CD14-positive monocyte (primary cell): ENCODE data around the gene NR4A1. TPM values are rescaled to one million over a fixed set of nuclear protein-coding genes. Genes with fewer than 3 reads are reported as not detected.

Source experiments
- DNase-seq, 3 donors: peaks; one replicate each; pipeline ENCODE4 v3.0.0-alpha.2; 2011 to 2022
- H2AFZ ChIP-seq: 2 replicates; pipeline ENCODE4 v1.6.0; 2012; ENCODE audit warnings: mild to moderate bottlenecking, low read depth, low read length, inconsistent platforms; ENCODE audit not compliant: insufficient read depth, poor library complexity, severe bottlenecking
- H3K27ac ChIP-seq, 2 donors: 1 replicate in 1 of 2; 2 replicates in 1 of 2; pipeline ENCODE4 v1.5.1; 2012 to 2013; ENCODE audit warnings: low read length in 2 of 2, control low read depth in 1 of 2, inconsistent platforms in 1 of 2, low read depth in 1 of 2, mild to moderate bottlenecking in 1 of 2
- H3K27me3 ChIP-seq, 2 donors: one replicate each; pipeline versions ENCODE4 v1.6.0 to v1.6.1; 2011 to 2013; ENCODE audit warnings: low read length in 2 of 2; ENCODE audit not compliant: control insufficient read depth in 2 of 2, insufficient read depth in 2 of 2
- H3K36me3 ChIP-seq, 2 donors: replicated peaks in 1 of 2; 1 replicate in 1 of 2; 2 replicates in 1 of 2; pipeline versions ENCODE4 v1.5.1 to v1.6.1; 2012 to 2013; ENCODE audit warnings: low read length in 2 of 2, control low read depth in 1 of 2, inconsistent platforms in 1 of 2, mild to moderate bottlenecking in 1 of 2; ENCODE audit not compliant: insufficient read depth in 2 of 2, control insufficient read depth in 1 of 2
- H3K4me1 ChIP-seq, 2 donors: 1 replicate in 1 of 2; 2 replicates in 1 of 2; pipeline versions ENCODE4 v1.5.1 to v1.6.1; 2012 to 2013; ENCODE audit warnings: low read length in 2 of 2, control low read depth in 1 of 2, inconsistent platforms in 1 of 2, mild to moderate bottlenecking in 1 of 2, moderate library complexity in 1 of 2; ENCODE audit not compliant: insufficient read depth in 2 of 2, control insufficient read depth in 1 of 2
- H3K4me2 ChIP-seq: replicated peaks from 2 replicates; pipeline ENCODE3; 2012; ENCODE audit warnings: low read length, moderate library complexity, mild to moderate bottlenecking; ENCODE audit not compliant: poor library complexity, severe bottlenecking; ENCODE audit errors: extremely low read depth
- H3K4me3 ChIP-seq, 3 experiments: fragments of 200-600 bp in 1 of 3; sonication (generic) in 1 of 3; replicated peaks in 1 of 3; 1 replicate in 2 of 3; 2 replicates in 1 of 3; pipeline ENCODE4 v1.5.1; 2011 to 2013; ENCODE audit warnings: low read length in 3 of 3, mild to moderate bottlenecking in 3 of 3, control low read depth in 2 of 3, low read depth in 2 of 3, inconsistent platforms in 1 of 3, moderate library complexity in 1 of 3
- H3K79me2 ChIP-seq: 2 replicates; pipeline ENCODE4 v1.6.0; 2012; ENCODE audit warnings: mild to moderate bottlenecking, control low read depth, inconsistent platforms, low read length, moderate library complexity; ENCODE audit not compliant: insufficient read depth
- H3K9ac ChIP-seq: 2 replicates; pipeline ENCODE4 v1.6.0; 2017; ENCODE audit warnings: low read length, mild to moderate bottlenecking; ENCODE audit not compliant: insufficient read depth, poor library complexity, severe bottlenecking
- H3K9me3 ChIP-seq, 2 donors: replicated peaks in 1 of 2; 1 replicate in 1 of 2; 2 replicates in 1 of 2; pipeline versions ENCODE4 v1.5.1 to v1.6.1; 2012 to 2013; ENCODE audit warnings: low read length in 2 of 2, control low read depth in 1 of 2; ENCODE audit not compliant: control insufficient read depth in 1 of 2, insufficient read depth in 1 of 2
- H4K20me1 ChIP-seq: 2 replicates; pipeline ENCODE4 v1.6.0; 2012; ENCODE audit warnings: mild to moderate bottlenecking, low read length, control low read depth, moderate library complexity; ENCODE audit not compliant: insufficient read depth
- H3K27ac Mint-ChIP-seq, 7 donors: one replicate each; pipeline ENCODE4 v1.8.0; 2020; ENCODE audit warnings: mild to moderate bottlenecking in 7 of 7, mixed read lengths in 7 of 7, moderate library complexity in 6 of 7, inconsistent platforms in 2 of 7
- H3K27me3 Mint-ChIP-seq, 3 donors: one replicate each; pipeline ENCODE4 v1.8.0; 2021 to 2022; ENCODE audit warnings: low read depth in 3 of 3, mild to moderate bottlenecking in 3 of 3, mixed read lengths in 3 of 3, moderate library complexity in 3 of 3, inconsistent platforms in 1 of 3
- H3K36me3 Mint-ChIP-seq, 2 donors: one replicate each; pipeline ENCODE4 v1.8.0; 2020; ENCODE audit warnings: mixed read lengths in 2 of 2, inconsistent platforms in 1 of 2, mild to moderate bottlenecking in 1 of 2
- H3K4me1 Mint-ChIP-seq: one replicate; pipeline ENCODE4 v1.8.0; 2020; ENCODE audit warnings: mild to moderate bottlenecking, mixed read lengths
- H3K4me3 Mint-ChIP-seq, 2 donors: one replicate each; pipeline ENCODE4 v1.8.0; 2020; ENCODE audit warnings: mild to moderate bottlenecking in 2 of 2, mixed read lengths in 2 of 2, moderate library complexity in 1 of 2
- H3K9me3 Mint-ChIP-seq, 7 donors: one replicate each; pipeline ENCODE4 v1.8.0; 2020 to 2022; ENCODE audit warnings: mixed read lengths in 7 of 7, mild to moderate bottlenecking in 6 of 7, moderate library complexity in 6 of 7, inconsistent platforms in 2 of 7
- WGBS: methylation state at CpG from one replicate; pipeline ENCODE4 v1.1.5; 2013; ENCODE audit warnings: missing lambda C conversion rate; ENCODE audit not compliant: insufficient coverage; 5-methylcytosine and 5-hydroxymethylcytosine counted together
- intact Hi-C, 2 donors: fragments of 100-400 bp; cut with micrococcal nuclease; formaldehyde crosslinking; loops; one replicate each; pipeline versions ENCODE4 v1.15.0 to v1.15.1; 2023
- polyA plus RNA-seq, 3 donors: library from polyadenylated mRNA; depleted of rRNA in 1 of 3; unstranded in 2 of 3; stranded (reverse) in 1 of 3; fragments of 300-500 nt in 2 of 3; fragments of >200 nt in 1 of 3; fragmentation: Illumina TruSeq in 2 of 3; gene quantifications; 1 replicate in 2 of 3; 2 replicates in 1 of 3; pipeline ENCODE4 v1.2.3, GENCODE V29; 2012 to 2021
- TF ChIP-seq, protein P1 (sequence below): fragments of 200-600 bp; IDR thresholded peaks from one replicate; pipeline ENCODE4 v1.8.0; 2022; ENCODE audit warnings: antibody characterized with exemption, mild to moderate bottlenecking

NR4A1 gene
- polyA plus RNA-seq, 3 donors: 10.1 to 1,297 (median 41.4) TPM

DNA sequence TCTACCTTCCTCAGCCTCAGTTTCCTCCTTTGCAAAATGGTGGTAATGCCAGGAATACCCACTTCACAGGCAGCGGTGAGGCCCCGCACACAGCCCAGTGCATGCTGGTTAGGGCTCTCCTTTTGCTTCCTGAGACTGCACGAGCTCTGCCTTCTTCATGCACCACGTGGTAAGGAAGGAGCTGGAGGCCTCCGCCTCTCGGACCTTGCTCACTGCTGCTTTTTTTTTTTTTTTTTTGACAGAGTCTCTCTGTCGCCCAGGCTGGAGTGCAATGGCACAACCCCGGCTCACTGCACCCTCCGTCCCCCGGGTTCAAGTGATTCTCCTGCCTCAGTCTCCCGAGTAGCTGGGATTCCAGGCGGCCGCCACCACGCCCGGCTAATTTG lies 26.4 kb upstream of the NR4A1 start:
- WGBS: 12% methylated on average over 6 of the region's 15 CpGs
- Histone ChIP-seq H3K27me3 (peaks cover 0 to 8% of the 10 kb centered on the region in 2 donors), H4K20me1 (no peaks in the 10 kb centered on the region), H3K4me3 (peak overlapping the region in 2 of 3 experiments; percentile 10 to 71), H3K79me2 (no peaks in the 10 kb centered on the region), H3K27ac (peak overlapping the region; percentile 77 to 92), H3K36me3 (no peaks in the 10 kb centered on the region), H2AFZ (peak overlapping the region; percentile 87), H3K9ac (peak overlapping the region; percentile 45), H3K4me2 (peak overlapping the region; percentile 95), H3K4me1 (peaks cover 39 to 55% of the 10 kb centered on the region in 2 donors), H3K9me3 (no peaks in the 10 kb centered on the region)
- H3K27me3 Mint-ChIP-seq: peaks cover 7 to 28% (median 22%) of the 10 kb centered on the region in 3 donors
- H3K4me1 Mint-ChIP-seq: peaks cover 53% of the 10 kb centered on the region
- TF ChIP-seq, protein P1, sequence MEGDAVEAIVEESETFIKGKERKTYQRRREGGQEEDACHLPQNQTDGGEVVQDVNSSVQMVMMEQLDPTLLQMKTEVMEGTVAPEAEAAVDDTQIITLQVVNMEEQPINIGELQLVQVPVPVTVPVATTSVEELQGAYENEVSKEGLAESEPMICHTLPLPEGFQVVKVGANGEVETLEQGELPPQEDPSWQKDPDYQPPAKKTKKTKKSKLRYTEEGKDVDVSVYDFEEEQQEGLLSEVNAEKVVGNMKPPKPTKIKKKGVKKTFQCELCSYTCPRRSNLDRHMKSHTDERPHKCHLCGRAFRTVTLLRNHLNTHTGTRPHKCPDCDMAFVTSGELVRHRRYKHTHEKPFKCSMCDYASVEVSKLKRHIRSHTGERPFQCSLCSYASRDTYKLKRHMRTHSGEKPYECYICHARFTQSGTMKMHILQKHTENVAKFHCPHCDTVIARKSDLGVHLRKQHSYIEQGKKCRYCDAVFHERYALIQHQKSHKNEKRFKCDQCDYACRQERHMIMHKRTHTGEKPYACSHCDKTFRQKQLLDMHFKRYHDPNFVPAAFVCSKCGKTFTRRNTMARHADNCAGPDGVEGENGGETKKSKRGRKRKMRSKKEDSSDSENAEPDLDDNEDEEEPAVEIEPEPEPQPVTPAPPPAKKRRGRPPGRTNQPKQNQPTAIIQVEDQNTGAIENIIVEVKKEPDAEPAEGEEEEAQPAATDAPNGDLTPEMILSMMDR: no peak
- H3K36me3 Mint-ChIP-seq: peaks cover 0 to 2% of the 10 kb centered on the region in 2 donors
- peaks cover 0 to 4% (median 0%) of the 10 kb centered on the region in 7 donors for H3K9me3 Mint-ChIP-seq
- intact Hi-C loops: loop anchor here (1.0 to 5.0 kb wide), 8 partner anchors 26 to 603 kb away; partner anchors contain the start of genes ATG101 (in 1 of the 2), NR4A1 (in 1 of the 2) and SLC4A8 (in 1 of the 2)
- DNase-seq: peak; percentile 66 to 73 (median 72)
- peak overlapping the region; percentile 93 to 99 (median 98) for H3K27ac Mint-ChIP-seq
- peak overlapping the region; percentile 77 to 92 for H3K4me3 Mint-ChIP-seq

DNA sequence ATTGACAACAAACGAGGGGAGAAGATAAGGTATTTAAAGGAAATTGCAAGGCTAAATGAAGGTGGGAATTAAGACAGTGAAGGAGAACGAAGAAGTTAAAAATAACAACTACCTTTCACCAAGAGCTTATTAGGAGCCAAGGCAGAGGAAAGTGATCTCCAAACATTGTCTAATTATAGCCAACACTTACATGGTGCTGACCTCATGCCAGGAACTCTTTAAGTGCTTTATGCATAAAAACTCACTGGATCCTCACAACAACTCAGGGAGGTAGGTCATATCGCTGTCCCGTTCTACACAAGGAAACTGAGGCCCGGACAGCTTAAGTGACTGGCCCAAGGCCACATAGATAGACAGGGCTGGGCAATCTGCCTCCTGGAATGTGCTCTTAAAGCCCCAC lies 25.0 kb upstream of the NR4A1 start:
- peak overlapping the region in 1 of 2 donors; percentile 47 for H3K4me3 Mint-ChIP-seq
- H3K27ac Mint-ChIP-seq: peak overlapping the region; percentile 33 to 99 (median 94)
- H3K79me2 ChIP-seq: no peaks in the 10 kb centered on the region
- no peak overlapping the region for H3K4me2 ChIP-seq
- H3K4me3 ChIP-seq: no peak overlapping the region
- H3K9ac ChIP-seq: no peak overlapping the region
- no peak overlapping the region for H3K27ac ChIP-seq
- no peaks in the 10 kb centered on the region for H3K36me3 ChIP-seq
- no peaks in the 10 kb centered on the region for H3K9me3 ChIP-seq
- H2AFZ ChIP-seq: no peak overlapping the region
- peaks cover 3 to 17% (median 17%) of the 10 kb centered on the region in 3 donors for H3K27me3 Mint-ChIP-seq
- 92% methylated on average over 2 of the region's 5 CpGs for WGBS
- peaks cover 0 to 4% (median 0%) of the 10 kb centered on the region in 7 donors for H3K9me3 Mint-ChIP-seq
- H3K4me1 Mint-ChIP-seq: peaks cover 41% of the 10 kb centered on the region
- H3K4me1 ChIP-seq: peaks cover 30 to 43% of the 10 kb centered on the region in 2 donors
- H3K36me3 Mint-ChIP-seq: peaks cover 0 to 2% of the 10 kb centered on the region in 2 donors
- no peaks in the 10 kb centered on the region for H4K20me1 ChIP-seq
- TF ChIP-seq, protein P1: no peak
- intact Hi-C loops: loop anchor here (5.0 kb wide), 3 partner anchors 34 to 96 kb away; partner anchors contain the start of gene ATG101 (in 1 of the 2)
- H3K27me3 ChIP-seq: peaks cover 0 to 8% of the 10 kb centered on the region in 2 donors
- no peak for DNase-seq
